ENCODE results near the gene MB21D2.

GRCh38 chr3:192855434-192855833 lies 62.2 kb downstream of the MB21D2 start:
- TF ChIP-seq CTCF (IDR thresholded peaks at IDR 0.05; ENCODE audit: insufficient read depth, low read length, poor library complexity, severe bottlenecking) (no peak), EZH2phosphoT487 (conservative IDR thresholded peaks at IDR 0.05; ENCODE audit: low read length) (no peak)

All from SU-DHL-6 (cell line).